Suprapubic skin (tissue), 3 donors: ENCODE results near the gene MTF2.

Experiments used
- CTCF ChIP-seq, 2 donors: fragments of 200-600 bp in 1 of 2; fragments of 450-650 bp in 1 of 2; sonication (generic) in 1 of 2; IDR thresholded peaks; one replicate each; pipeline ENCODE4 v1.5.1; 2016 to 2019; ENCODE audit warnings: antibody characterized with exemption in 2 of 2, mild to moderate bottlenecking in 1 of 2, moderate library complexity in 1 of 2
- EP300 ChIP-seq: sonication (generic); formaldehyde crosslinking; IDR thresholded peaks from one replicate; pipeline ENCODE4 v1.6.1; 2017; ENCODE audit warnings: antibody characterized with exemption
- POLR2A ChIP-seq, 2 donors: fragments of 450-650 bp; IDR thresholded peaks; one replicate each; pipeline ENCODE4 v1.6.1; 2017; ENCODE audit warnings: antibody characterized with exemption in 2 of 2, mild to moderate bottlenecking in 2 of 2, moderate library complexity in 2 of 2

- no peak for TF ChIP-seq POLR2A (IDR thresholded peaks at IDR 0.05)
- no peak for TF ChIP-seq EP300
- TF ChIP-seq CTCF (IDR thresholded peaks at IDR 0.05) = no peak
Observed at GRCh38 chr1:93076268-93076667, 2.8 kb upstream of the MTF2 start.
